Stimulated activated CD8-positive, alpha-beta memory T cell treated with anti-CD3 and anti-CD28 coated beads, Interleukin-12 subunit alpha, Interleukin-12 subunit beta, amount 100 ng/mL, for 4 hours (primary cell): Measurements from ENCODE around the gene ALK.

Source experiments
- DNase-seq: peaks from one replicate; pipeline ENCODE4 v3.0.0-alpha.2; 2020; ENCODE audit warnings: low read depth

ALK gene

GRCh38 chr2:29400930-29401653, 520.3 kb downstream of the ALK start:
- no peak for DNase-seq

GRCh38 chr2:29398384-29399237, 522.8 kb downstream of the ALK start:
- DNase-seq = no peak

GRCh38 chr2:29397713-29398112, 523.7 kb downstream of the ALK start:
- DNase-seq = no peak

GRCh38 chr2:29397039-29397438, 524.3 kb downstream of the ALK start:
- DNase-seq = no peak

GRCh38 chr2:29394981-29395350, 526.4 kb downstream of the ALK start:
- no peak for DNase-seq

GRCh38 chr2:29394311-29394980, 526.9 kb downstream of the ALK start:
- DNase-seq = no peak

- DNase-seq = no peak
These were observed 527.7 kb downstream of the ALK start for GRCh38 chr2:29393676-29394075.

GRCh38 chr2:29392774-29393173, 528.6 kb downstream of the ALK start:
- DNase-seq = no peak

GRCh38 chr2:29390136-29390535, 531.2 kb downstream of the ALK start:
- DNase-seq = no peak

GRCh38 chr2:29389686-29390085, 531.7 kb downstream of the ALK start:
- no peak for DNase-seq

- no peak for DNase-seq
These were observed 533.3 kb downstream of the ALK start for GRCh38 chr2:29388071-29388470.

GRCh38 chr2:29382486-29382885, 538.9 kb downstream of the ALK start:
- no peak for DNase-seq

GRCh38 chr2:29377788-29378187, 543.6 kb downstream of the ALK start:
- no peak for DNase-seq

- DNase-seq = no peak
These were observed 544.8 kb downstream of the ALK start for GRCh38 chr2:29376541-29376940.

GRCh38 chr2:29375843-29376242, 545.5 kb downstream of the ALK start:
- DNase-seq = no peak

- DNase-seq = no peak
These were observed 546.6 kb downstream of the ALK start for GRCh38 chr2:29374823-29375222.

GRCh38 chr2:29373870-29374269, 547.5 kb downstream of the ALK start:
- no peak for DNase-seq

- DNase-seq = no peak
These were observed 549.2 kb downstream of the ALK start for GRCh38 chr2:29372185-29372584.

- no peak for DNase-seq
These were observed 550.7 kb downstream of the ALK start for GRCh38 chr2:29370581-29371125.

- no peak for DNase-seq
These were observed 551.2 kb downstream of the ALK start for GRCh38 chr2:29370173-29370572.

GRCh38 chr2:29368659-29369040, 552.7 kb downstream of the ALK start:
- no peak for DNase-seq

GRCh38 chr2:29367986-29368658, 553.3 kb downstream of the ALK start:
- no peak for DNase-seq
